SKM-1 treated with dmso at 0.1 percent for 144 hours (cell line): ENCODE measurements around the gene SSR4.

Experiments
- DNase-seq: peaks from one replicate; lab custom pipeline; 2025; ENCODE audit not compliant: unreplicated experiment; lab: John Stamatoyannopoulos, UW

SSR4 gene

DNA sequence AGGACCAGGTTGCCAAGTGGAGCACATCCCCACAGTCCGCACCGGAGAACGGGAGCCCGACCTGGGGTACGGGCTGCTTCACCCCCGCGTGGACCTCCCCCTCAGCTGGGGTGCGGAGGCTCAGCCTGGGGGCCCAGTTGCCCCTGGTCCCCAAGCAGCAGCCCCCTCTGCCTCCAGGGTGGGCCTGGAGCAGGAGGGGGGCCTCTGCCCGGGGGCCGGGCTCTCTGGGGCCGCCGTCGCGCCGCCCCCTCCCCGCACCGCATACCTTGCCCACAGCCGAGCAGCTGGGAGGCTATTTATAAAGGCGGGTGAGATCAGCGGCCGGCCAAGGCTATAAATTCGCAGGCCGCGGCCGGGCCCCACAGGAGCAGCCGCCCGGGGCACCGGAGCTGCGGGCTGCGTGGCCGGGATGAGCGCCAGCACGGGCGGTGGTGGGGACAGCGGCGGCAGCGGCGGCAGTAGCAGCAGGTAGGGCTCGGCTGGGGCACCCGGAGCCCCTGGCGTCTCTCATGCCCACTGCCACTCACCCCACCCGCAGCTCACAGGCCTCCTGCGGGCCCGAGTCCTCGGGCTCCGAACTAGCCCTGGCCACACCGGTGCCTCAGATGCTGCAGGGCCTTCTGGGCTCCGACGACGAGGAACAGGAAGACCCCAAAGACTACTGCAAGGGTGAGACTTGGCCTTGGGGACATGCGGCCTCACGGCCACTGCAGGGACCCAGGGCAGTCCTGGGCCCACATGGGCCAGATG, 13.6 kb upstream of the SSR4 start, which contains the start of gene SRPK3:
Gene SRPK3 (plus strand): TSS at position 364 of the 750 bp plus-strand sequence. CDS start 46 bp downstream, at position 410.
- DNase-seq = no peak

DNA sequence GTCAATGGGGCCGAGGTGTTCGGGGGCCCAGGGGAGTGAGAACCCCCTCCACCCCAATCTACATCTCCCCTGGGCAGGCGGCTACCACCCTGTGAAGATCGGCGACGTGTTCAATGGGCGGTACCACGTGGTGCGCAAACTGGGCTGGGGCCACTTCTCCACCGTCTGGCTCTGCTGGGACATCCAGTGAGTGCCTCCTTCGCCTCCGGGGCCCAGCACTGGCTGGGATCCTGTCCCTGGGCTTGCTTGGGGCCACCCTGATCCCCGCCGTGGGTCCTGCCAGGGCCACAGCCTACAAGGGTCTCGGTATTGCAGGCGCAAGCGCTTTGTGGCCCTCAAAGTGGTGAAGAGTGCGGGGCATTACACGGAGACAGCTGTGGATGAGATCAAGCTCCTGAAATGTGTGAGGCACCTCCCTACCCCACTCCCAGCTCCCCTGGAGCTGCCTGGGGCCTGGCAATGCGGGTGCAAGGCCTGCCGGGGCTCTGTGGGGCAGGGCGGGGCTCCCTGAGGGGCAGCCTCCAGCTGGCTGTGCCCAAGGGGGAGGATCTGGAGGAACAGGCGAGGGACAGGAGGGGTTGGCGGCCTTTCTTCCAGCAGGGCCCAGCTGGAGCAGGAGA, 12.9 kb upstream of the SSR4 start:
- DNase-seq = no peak

DNA sequence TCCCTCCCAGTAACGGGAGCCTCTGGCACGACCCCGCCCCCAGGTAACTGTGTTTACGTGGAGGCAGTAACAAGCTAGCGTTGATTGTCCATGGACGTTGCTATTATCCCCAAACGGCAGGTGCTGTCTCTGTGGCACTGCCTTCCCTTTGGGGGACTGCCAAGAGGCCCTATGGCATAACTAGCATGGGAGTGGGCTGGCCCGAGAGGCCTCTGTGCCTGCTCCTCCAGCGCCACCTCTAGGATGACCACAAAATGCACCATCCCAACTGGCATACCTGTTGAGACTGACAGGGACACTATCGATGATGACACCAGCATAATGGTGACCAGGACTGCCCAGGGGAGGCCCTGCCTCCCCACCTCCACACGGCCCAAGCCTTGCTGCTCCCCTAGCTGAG, 12.2 kb upstream of the SSR4 start:
- DNase-seq = no peak

DNA sequence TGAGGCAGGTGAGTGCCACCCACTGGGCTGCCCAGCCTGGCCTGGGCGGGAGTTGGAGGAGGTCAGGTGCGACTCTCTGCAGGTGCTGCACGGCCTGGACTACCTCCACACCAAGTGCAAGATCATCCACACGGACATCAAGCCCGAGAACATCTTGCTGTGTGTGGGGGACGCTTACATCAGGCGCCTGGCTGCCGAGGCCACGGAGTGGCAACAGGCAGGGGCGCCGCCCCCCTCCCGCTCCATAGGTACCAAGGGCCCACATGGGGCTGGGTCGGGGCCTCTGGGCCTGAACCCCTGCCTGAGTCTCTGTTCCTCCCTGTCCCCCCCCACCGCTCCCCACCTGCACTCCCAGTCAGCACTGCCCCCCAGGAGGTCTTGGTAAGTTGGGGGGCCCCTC, 11.6 kb upstream of the SSR4 start:
- DNase-seq = no peak

DNA sequence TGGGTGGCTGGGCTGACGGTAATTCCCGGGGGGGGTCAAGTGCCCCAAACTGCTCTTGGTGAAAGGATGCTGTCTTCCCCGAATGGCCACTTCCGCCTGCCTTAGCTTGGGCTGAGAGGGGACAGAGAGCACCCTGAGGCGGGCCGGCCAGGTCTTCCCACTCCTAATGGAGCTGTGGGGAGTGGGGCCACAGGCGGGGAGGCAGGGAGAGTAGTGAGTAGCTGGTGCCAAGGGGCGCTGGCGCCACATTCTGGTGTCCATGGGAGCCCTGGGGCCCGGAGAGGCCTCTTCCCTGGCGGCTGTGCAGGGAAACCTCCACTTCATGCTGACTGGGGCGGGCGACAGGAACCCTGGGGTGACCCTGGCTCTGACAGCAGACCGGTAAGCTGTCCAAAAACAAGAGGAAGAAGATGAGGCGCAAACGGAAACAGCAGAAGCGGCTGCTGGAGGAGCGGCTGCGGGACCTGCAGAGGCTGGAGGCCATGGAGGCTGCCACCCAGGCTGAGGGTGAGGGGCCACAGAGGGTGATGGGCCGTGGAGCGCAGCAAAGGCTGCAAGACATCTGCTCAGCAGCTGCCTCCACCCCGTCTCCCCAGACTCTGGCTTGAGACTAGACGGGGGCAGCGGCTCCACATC, 11.0 kb upstream of the SSR4 start:
- no peak for DNase-seq

DNA sequence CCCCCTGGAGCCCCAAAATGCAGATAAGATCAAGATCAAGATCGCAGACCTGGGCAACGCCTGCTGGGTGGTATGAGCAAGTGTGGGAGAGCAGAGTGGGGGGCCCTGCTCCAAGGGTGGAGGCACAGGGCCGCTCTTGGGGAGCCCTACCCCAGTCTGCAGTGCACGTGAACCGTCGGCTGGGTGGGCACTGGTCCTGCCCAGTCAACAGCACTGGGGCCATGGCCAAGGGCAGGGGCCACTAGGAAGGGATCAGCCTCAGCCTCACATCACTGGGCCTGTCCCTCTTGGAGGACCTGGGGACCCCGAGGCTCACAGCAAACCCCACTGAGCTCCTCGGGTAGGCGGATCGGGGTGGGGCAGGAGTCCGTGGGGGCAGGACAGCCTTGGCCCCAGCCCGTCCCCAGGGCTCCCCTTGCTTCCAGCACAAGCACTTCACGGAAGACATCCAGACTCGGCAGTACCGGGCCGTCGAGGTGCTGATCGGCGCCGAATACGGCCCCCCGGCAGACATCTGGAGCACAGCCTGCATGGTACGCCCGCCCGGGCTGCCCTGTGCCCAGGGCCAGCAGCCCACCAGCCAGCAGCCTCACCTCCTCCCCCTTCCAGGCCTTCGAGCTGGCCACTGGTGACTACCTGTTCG, 10.0 kb upstream of the SSR4 start:
- no peak for DNase-seq

DNA sequence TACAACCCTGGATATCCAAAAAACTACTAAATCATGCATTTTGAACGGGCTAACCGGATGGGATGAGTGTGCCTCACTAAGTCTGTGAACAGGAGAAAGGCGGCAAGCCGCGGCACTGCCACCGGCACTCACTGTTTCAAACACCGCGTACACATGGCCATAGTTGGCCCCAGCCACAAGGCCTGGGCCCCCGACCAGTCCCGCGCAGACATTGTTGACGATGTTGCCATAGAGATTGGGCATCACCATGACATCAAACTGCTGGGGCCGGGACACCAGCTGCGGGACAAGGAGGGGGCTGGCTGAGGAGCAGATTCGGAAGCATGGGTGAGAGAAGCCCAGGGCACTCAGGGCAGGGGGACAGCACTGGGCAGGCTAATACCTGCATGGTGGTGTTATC, 7.8 kb upstream of the SSR4 start:
- DNase-seq = no peak

DNA sequence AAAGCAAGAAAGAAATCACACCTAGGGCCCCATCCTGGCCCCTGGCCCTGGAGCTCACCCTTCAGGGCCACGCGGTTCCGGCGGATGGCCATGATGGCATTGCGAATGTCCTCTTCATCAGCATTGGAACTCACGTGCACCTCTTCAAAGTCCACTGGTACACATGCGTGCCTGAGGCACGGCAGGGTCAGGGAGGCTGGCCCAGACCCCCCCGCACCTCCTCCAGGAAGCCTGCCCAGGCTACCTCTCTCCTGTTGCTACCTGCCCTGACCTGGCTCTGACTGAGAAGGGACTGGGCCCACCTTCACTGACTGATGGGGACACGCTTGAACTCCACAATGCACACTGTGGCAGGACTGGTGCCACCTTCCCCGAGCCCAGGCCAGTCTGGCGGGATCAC, 4.8 kb upstream of the SSR4 start:
- no peak for DNase-seq

DNA sequence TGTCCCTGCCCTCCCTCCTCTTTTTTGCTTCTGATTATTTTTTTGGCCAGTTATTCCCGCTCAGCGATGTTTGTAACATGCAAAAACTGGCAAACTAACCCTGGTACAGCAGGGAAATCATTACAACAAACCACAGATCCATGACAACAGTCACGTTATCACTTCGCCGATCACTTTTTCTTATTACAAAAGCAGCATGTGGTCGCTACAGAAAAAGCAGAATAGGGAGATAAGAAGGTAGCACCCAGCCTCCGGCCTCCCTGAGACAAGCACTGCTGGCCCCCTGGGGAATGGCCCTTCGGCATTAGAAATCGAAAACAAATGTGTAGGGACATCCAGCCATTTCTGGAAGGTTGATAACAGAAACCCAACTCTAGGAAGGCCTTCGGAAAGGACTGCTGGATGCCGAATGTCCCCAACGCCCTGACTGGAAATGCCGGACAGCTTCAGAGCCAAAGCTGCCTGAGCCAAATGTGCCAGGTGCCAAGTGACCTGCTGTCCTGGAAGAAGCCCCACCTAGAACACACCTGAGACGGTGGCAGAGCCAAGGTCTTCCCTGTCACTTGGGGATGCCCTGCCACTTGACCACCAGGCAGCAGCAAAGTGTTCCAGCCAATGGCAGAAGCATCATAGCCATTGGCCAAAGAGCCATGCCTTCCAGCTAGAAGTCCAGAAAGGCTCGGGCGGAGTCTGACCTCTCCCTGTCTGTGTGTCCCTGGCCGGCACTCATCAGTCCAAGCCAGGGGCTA, 3.2 kb upstream of the SSR4 start:
- DNase-seq = no peak

DNA sequence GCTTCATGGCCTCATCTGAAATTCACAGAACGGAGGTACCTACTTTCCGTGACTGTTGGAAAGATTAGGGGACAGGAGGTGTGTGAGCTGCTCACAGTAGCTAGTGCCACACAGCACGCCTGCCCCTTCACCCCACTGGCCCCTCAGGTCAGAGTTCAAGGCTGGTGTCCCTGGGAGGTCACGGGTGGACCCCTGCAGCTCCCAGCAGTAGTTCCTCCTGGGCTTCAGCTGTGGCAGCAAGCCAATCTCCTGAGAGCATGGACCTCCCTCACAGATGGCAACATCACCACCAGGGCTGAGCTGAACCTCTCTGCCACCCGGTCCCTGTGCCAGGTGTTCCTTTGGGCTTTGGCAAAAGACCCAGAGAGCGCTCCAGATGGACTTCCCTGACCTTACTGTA, 2.1 kb upstream of the SSR4 start:
- no peak for DNase-seq

DNA sequence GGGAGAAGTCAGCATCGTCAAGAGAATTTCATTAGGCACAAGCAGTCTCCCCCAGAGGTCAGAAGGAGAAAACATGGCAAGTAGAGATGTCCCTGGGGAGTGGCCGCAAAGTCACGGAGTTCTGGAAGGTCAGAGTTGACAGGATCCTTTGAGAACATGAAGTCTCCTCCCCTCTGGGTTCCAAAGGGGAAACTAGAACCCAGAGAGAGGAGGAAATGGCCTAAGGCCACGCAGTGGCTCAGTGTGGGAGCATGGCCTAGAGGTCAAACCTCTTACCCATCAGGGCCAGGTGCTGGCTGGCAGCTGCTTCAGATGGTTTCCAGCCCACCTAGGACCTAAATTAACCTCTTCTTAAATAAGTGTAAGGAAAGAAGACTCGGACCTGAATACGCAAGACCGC, 1.2 kb upstream of the SSR4 start:
- peak; percentile 10 for DNase-seq

DNA sequence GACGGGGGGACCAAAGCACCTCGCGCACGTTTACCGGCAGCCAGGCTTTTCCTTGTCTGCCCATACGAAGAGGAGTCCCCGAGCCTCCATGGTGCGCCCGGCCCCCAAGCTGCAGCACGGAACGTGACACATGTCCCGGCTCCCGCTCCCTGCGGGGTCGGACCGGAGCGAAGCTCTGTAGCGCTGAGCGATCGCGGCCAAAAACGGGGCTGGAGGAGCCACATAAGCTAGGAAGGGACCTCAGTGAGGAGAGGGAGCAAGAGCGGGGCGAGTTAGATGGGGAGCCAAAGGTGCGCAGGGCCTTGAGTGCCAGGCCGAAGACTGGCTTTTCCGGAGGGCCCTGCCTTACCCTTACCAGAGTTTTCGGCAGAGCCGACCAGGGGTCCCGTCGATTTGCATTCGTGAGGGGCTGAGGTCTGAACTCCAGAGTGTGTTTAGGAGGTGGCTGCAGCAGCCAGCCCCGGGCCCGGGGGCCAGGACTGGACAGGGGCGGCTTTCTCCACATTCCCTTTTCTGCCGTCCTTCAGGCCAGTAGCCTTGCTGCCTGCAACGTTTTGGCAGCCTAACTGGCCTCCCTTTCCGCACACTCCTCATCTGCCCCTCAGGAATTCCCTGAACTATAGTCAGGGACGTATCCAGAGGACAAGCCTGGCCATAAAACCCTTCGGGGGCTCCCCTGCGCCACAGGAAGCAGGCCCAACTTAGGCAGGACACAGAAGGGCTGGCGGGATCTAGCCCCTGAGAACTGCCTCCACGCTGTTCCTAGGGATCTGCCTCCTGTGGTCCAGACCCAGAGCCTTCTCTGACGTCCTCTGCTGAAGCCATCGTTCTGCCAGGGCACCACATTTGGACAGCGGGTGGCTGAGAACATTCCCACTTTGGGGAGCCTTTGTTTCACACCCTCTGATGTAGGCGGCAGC, 689 bp downstream of the SSR4 start:
- no peak for DNase-seq

DNA sequence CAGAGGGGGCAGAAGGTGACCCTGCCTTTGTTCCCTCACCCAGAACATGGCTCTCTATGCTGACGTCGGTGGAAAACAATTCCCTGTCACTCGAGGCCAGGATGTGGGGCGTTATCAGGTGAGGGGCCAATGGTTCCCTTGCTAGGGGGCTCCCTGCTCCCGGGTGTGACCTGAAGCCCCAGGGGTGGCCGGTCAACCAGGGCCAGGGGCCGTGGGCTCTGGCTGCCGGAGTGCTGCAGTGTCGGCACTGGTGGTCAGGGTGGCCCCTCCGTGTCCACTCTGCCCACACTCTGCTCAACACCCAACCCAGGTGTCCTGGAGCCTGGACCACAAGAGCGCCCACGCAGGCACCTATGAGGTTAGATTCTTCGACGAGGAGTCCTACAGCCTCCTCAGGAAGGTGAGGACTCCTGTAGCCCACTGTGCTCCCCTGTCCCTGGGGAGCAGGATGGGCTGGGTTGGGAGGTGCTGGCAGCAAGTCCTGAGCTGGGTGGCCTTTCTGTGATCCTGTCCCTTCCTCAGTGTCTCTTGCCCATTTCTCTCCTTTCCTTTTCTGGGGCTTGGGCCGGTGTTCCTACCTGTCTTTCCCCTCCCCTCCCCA, 3.0 kb downstream of the SSR4 start:
- no peak for DNase-seq

DNA sequence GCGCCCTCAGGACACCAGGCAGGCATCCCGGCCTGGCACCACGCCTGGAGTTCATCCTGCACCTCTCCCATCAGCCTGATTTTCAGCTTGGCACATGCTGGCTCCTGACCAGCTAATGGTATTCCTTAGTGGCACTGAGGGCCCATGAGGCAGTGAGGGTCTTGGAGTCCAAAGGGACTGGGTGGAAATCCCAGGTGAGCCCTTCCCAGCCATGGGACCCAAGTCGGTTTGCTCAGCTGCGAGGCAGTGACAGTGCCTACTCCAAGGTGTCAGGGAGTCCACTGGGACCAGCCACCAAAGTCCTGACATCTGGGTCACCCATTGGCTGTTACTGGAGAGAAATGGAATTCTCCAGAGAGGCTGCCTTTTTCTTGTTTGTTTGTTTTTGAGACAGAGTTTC, 4.9 kb downstream of the SSR4 start:
- no peak for DNase-seq

DNA sequence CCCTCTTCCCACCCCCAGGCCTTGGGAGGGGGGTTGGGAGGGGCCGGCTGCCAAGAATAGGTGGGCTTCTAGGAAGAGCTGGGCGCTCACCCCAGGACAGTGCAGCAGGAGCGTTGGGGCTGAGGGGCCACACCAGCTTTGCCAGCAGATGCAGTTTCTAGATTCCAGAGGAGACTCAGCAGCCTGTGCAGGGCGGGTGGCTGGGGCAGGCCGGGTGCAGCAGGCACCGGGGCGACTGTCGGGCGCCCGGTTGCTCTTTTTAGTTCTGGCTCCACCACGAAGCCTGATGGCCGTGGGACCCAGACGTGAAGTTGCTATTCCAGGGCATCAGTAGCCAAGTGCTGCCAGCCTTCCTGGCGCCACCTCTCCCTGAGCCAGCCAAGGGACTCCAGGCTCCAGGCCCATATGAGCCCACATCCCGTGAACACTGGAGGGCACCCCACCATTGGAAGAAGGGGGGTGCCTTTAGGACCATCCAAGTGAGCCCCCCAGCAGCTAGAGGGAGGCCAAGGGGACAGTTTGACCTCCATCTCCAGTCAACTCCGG, 5.8 kb downstream of the SSR4 start:
- no peak for DNase-seq

DNA sequence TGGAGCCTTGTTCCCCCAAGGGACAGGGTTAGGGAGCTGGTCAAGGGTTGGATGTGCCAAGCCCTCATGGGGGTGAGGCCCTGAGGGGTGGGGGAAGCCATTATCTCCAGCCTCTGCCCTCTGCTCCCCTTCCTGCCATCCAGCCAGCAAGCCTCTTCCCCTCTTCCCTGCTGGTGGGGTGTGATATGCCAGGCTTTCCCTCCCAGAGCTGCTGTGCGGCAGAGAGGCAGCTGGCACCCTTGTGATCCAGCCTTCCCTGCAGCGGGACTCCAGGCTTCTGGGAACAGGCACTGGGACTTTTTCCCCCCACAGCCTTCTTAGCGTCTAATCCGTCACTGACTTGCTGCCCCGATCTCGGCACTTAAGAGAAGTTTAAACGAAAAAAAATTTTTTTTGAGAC, 6.3 kb downstream of the SSR4 start:
- no peak for DNase-seq

DNA sequence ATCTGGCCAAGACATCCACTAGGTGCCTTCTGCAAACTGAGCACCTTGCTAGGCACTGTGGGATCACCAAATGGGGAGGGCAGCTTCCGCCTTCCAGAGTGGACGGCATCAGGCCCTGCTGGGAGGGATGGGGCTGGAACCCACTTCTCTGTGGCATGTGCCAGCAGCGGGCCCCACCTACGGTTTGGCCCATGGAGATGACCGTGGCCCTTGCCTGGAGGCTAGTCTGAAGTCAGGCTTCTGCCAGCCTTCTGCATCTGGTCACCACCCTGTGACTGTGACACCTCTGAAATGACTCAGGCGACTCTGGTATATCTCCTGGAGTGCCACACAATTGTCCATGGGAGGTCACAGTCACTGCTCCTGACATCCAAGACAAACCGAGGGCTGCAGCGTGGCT, 7.2 kb downstream of the SSR4 start:
- no peak for DNase-seq

DNA sequence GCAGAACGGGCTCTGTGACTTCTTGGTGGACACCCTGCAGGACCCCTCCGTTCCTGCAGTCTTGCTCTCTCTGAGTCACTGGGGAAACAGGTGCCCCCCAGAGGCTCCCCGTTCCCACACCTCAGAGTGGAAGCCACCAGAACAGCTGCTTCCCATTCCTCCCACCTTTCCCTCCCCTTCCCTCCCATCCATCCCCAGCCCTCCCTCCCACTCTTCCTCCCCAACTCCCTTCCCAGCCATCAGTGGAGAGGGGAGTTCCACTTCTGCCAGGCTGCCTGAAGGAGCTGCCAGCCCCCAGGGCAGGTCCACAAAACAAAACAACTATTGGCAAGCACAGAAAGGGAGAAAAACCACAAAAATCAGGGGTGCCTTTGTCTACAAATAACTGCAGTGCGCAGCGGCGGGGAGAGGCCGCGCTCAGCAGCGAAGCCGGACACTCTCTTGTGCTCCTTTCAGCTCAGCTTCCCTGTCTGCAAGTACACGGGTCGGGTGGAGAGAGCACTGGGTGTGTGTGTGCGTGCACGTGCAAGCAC, 8.1 kb downstream of the SSR4 start:
- no peak for DNase-seq
